DMS153 treated with DMSO at 0.1 percent for 48 hours (cell line): ENCODE measurements around the gene SHLD2.
"Not testable (repeated sequence)": the region's sequence is repeated elsewhere in the genome, so short reads cannot be mapped to it uniquely, and the experiment has no call there.

Experiments used
- DNase-seq: peaks from one replicate; lab custom pipeline; 2025; ENCODE audit not compliant: unreplicated experiment; lab: John Stamatoyannopoulos, UW

The SHLD2 gene

DNA sequence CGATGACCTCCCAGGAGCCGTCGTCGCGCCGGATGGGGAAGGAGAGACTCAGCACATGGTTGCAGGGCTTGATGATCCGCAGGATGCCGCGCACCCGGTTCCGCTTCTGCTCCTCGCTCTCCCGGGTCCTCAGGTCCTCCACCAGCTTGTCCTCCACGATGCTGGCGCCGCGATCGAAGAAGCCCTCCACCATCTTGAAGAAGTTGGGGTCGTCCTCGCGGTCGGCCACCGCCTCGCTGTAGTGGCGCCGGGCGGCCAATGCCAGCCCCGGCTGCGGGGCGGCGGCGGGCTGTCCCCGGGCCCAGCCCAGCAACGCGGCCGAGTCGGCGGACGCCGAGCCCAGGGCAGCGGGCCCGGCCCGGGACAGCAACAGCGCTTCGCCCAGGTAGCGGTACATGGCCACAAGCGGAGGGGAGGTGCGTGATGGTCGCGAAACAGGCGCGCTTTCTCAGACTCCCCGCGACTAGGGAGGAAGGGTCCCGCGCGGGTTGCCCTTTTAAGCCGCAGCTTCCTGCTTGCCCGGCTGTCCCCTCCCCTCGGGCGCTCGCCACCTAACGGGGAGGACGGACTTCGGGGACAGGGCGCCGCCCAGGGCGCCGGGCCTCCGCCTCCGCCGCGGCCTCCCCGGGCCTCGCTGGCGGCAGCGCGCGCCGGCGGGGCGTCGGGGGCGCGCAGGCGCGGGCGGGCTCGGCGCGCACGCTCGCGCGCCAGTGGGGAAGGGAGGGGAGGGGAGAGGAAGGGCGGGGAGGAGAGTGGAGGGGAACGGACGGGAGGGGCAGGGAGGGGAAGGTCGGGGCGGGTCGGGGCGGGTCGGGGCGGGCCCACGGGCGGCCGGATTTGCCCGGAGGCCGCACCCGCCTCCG is at the start of gene SHLD2, which contains the start of gene GLUD1:
TSS of gene SHLD2 (plus strand) at position 834 of the 863 bp plus-strand sequence. CDS start 56,149 bp downstream, outside the sequence.
TSS of gene GLUD1 (minus strand) at position 471 of the 863 bp plus-strand sequence. CDS start at position 397, 74 bp downstream.
- peak; percentile 81 for DNase-seq

GRCh38 chr10:87045434-87045938 is 49.5 kb upstream of the SHLD2 start:
- DNase-seq = no peak

- DNase-seq = no peak
These were observed 41.9 kb upstream of the SHLD2 start for GRCh38 chr10:87053111-87053510.

- no peak for DNase-seq
These were observed 41.3 kb upstream of the SHLD2 start for GRCh38 chr10:87053577-87054181.

- DNase-seq = no peak
These were observed 40.4 kb upstream of the SHLD2 start for GRCh38 chr10:87054373-87055295.

- no peak for DNase-seq
These were observed 36.8 kb upstream of the SHLD2 start for GRCh38 chr10:87058171-87058570.

DNA sequence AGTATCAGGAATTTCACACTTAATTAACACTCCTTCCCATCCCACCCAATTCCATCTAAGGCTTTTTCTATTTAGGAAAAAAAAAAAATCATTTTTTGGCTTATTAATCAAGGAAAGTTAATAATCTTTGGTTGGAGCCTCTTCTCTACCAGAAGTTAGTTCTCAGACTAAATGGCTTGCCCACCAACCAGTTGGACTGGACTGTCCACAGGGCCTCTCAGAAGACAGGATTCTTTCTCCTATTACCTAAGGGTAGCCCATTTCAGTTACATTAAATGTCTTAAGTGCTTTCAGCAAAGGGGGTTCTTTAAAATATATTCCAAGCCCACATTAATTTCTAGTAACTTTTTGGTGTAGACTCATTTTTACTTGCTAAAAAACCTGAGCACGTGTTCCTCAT is 35.6 kb upstream of the SHLD2 start:
- DNase-seq = no peak

DNA sequence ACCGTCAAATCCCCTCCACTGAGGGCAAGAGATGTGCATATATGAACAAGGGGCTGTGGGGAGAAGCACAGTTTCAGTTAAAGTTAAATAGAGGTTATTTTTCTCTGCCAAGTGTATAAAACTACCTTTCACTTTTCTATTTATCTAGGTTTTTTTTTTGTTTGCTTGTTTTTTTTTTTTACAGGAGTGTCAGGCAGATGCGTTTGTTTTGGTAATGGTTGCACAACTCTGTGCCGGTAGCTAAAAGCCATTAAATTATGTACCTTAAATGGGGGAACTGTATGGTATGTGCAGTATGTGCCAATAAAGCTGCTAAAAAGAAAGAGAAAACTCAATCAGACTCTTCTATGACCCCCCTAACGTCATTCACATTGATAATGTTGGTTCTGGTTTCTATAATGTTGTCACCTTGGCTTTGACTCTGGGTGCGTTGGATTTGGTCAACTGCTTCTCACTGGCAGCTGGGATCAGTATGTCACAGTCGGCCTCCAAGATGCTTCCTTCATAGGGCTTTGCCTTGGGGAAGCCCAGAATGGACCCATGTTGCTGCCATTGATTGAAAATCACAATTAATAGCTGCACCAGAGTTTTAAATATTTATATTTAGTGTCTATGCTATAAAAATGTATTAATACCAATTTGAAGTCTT is 34.6 kb upstream of the SHLD2 start:
- no peak for DNase-seq

DNA sequence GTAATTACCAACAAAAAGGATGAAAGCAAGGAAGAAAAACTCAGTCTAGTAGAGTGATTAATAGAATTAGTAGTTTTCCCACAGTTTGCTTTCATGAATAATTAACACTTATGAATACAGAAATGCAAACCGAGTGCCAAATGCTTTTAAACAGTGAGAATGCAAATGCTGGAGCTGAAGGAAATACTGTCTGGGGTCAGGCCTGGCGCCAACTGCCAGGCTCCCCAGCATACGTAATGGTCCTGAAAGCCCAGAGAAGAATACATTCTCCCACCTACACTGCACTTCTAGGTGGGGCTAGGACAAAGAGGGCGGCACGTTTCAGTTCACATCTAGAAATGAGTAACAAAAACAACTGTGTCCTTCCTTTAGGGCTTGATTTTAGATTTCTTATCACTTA is 30.4 kb upstream of the SHLD2 start:
- no peak for DNase-seq

DNA sequence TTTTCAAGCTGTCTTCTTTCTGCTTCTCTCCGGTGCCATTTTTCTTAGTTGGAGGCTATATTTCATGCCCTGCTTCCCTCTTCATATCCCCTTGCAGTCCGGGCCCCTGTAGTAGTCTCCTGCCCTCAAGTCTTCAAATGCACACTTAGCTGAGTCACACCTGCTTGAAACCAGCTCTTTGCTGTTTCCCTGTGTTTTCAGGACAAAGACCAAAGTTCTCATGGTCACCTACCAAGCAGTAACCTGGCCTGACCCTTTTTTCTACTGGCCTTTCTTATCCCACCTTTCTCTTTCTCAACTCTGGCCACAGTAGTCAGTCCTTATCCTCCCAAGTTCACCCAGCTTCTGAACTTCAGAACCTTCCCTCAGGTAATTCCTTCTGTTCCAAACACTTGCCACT is 28.8 kb upstream of the SHLD2 start:
- DNase-seq = no peak

DNA sequence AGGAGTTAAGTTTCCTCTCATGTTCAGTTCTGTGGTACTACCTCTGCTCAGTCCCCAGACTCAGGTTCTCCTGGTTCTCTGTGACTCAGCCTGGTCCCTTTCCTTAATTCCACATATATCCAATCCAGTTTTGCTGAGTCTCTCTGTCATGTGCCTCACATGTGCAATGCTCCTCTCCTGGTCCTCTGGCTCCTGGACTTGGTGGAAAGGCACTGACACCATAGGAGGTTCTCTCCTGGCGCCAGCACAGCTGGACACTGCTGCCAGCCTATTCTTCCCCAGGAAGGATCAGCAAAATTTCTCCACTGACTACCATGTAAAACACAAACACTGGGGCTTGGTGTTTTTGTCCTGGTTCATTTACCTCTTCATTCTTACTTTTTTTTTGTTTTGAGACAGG is 28.1 kb upstream of the SHLD2 start:
- DNase-seq = no peak

- no peak for DNase-seq
These were observed 26.7 kb upstream of the SHLD2 start for GRCh38 chr10:87068281-87068680.

- no peak for DNase-seq
These were observed 22.6 kb upstream of the SHLD2 start for GRCh38 chr10:87072449-87072848.

DNA sequence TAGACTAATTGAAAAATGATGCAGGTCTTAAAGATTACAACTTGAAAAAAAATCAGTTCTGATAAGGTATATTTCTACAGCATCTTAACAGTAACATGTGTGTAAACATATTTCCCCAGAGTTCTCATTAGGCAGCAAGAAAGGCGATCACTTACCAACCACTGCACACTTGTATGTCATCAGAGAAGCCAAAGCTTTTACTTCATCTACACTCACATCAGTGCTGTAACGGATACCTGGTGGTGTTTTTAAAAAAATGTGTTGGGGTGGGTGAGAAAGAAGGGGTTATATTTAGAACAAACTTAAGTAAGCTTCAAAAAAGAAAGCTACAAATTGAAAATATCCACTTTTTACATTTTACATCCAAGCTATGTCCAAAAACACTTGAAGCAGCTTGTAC is 18.6 kb upstream of the SHLD2 start:
- DNase-seq = not testable (repeated sequence)

- DNase-seq = no peak
These were observed 15.7 kb upstream of the SHLD2 start for GRCh38 chr10:87079106-87079836.

GRCh38 chr10:87080621-87081020 is 14.4 kb upstream of the SHLD2 start:
- not testable (repeated sequence) for DNase-seq

DNA sequence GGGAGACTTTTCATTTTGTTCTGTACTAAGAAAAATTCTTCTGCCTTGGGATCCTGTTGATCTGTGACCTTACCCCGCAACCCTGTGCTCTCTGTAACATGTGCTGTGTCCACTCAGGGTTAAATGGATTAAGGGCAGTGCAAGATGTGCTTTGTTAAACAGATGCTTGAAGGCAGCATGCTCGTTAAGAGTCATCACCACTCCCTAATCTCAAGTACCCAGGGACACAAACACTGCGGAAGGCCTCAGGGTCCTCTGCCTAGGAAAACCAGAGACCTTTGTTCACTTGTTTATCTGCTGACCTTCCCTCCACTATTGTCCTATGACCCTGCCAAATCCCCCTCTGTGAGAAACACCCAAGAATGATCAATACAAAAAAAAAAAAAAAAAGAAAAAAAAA is 13.4 kb upstream of the SHLD2 start:
- not testable (repeated sequence) for DNase-seq

GRCh38 chr10:87082219-87082618 is 12.8 kb upstream of the SHLD2 start:
- DNase-seq = not testable (repeated sequence)

- not testable (repeated sequence) for DNase-seq
These were observed 11.3 kb upstream of the SHLD2 start for GRCh38 chr10:87083576-87084290.
